COLO668 (cell line): Measurements from ENCODE around the gene SOX18.
A peak's percentile ranks its signal among the peaks of the same experiment; 100 is the strongest.
"Not testable (repeated sequence)": the region's sequence is repeated elsewhere in the genome, so short reads cannot be mapped to it uniquely, and the experiment has no call there.

Source experiments
- DNase-seq: peaks from one replicate; lab custom pipeline; 2025; ENCODE audit not compliant: unreplicated experiment; lab: John Stamatoyannopoulos, UW

The SOX18 gene

DNA sequence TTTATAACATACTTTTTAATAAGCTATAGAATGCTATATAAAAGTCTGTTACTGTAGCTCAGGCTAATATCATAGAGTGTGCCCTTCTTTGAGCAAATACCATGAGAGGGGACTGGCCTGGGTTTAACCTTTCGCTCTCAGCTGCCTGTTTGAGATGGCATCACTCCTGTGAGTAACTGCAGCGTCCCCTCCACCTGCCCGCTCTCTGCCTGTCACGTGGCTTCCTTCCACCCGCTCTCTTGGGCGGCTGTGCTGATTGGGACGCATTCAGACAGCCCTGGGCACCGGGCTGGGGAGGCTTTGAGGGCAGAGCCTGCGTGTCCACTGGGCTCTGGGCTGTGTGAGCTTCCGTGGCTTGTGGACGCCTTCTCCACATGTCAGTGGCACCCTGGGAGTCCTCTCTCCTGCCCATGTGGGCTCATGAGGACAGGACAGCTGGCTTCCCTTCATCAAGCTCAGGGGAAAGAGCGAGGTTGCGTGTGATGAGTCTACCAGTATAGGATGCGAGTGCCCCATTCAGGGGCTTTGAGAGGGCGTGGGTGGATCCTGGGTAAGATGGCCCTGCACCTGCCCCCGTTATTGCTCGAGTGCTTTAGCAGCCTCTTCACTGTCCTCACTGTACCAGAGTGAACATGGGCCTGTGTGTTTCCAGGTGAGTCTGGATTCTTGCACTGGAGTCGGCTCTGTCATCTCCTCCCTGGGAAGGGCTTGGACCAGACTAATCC is 24.2 kb downstream of the SOX18 start:
- no peak for DNase-seq

DNA sequence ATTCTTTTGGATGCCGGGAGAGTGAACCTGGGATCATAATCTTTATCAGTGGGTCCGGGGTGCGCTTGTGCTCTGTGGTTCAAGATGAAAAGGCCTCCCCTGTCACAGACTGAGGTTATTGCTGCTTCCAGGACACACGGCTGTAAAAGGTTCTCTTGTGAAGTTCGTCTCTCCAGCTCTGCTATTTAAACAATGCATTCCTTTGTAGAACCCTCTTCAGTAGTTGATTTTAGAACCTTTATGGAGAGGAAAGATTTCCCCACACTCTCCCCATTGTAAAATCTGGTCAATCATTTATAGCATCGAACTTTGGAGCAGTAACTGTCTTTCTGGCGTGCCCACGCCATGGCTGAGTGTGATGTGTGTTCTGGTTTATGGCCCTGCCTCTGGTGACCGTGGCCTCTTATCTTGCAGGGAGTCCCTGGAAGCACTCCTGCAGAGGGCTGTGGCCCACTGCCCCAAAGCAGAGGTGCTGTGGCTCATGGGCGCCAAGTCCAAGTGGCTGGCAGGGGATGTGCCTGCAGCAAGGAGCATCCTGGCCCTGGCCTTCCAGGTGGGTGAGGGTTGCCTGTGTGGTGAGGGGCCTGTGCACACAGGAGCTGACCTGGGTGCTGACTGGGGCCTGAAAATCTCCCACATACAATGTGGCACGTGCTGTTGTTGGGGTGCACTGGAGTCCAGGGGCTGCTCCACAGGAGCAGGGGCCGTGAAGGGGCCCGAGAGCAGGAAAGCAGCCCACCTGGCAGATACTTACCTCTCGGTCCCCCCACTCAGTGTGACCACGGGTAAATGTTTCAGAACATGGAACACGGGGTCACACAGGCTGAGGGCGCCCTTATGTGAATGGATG is 25.1 kb downstream of the SOX18 start:
- DNase-seq: no peak

DNA sequence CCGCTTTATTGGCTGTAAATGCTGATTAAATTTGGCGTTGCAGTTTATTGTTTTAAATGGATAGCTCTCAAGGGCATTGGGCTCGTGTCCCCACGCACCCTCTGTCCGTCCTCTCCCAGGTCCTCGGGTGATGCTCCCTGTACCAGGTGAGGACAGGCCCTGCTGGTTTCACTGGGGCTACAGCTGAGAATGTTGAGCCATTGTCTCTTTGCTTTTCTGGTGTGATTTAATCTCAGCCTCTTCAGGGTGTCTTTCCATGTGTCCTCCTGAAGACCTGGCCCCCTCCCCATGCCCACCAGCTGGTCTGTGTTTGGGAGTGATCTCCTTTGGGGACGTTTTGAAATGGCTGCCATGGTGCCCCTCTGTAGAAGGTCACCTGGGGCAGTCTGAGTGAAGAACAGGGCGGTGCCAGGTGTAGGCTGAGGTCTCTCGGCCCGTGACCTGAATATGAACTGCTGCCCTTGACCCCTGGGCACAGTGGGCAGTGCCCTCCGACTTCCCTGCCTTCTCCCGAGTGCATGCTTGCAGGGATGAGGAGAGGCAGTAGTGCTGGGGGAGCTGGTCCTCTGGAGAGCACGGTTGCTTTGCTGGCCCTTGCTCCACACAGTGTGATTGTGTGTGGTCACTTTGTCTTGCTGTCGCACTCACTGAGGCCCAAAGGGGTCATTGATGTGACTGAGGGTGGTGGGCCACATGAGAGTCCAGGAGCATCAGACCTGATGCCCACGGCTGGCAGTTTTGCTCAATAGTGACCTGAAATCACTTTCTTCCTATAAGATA is 25.9 kb downstream of the SOX18 start:
- DNase-seq: no peak

DNA sequence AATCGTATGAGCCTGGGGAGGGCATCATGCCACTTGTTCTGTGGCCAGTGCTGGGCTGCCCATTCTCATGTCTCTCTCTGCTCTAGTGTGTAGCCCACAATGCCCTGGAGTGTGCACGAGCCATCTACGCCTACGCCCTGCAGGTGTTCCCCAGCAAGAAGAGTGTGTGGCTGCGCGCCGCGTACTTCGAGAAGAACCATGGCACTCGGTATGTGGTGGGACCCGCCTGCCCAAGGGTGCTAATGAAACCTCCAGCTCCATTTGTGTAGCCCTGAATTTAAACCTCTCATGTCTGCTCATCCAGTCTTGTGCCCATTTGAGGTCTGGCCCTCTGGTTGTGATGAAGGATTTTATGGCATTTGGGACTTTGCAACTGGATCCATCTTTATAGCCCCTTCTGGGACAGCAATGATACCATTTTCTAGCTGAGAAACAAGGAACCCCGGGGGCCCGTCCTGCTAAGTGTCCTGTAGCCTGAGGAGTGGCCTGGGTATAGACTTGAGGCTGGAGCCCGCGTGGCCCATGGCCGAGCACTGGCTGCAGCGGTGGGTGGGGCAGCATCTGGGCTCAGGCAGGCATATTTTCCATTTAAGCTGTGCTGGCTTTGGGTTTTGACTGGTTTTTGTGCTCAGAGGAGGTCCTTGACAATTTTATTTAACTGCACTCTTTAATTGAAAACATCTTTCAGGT is 26.6 kb downstream of the SOX18 start:
- no peak for DNase-seq

DNA sequence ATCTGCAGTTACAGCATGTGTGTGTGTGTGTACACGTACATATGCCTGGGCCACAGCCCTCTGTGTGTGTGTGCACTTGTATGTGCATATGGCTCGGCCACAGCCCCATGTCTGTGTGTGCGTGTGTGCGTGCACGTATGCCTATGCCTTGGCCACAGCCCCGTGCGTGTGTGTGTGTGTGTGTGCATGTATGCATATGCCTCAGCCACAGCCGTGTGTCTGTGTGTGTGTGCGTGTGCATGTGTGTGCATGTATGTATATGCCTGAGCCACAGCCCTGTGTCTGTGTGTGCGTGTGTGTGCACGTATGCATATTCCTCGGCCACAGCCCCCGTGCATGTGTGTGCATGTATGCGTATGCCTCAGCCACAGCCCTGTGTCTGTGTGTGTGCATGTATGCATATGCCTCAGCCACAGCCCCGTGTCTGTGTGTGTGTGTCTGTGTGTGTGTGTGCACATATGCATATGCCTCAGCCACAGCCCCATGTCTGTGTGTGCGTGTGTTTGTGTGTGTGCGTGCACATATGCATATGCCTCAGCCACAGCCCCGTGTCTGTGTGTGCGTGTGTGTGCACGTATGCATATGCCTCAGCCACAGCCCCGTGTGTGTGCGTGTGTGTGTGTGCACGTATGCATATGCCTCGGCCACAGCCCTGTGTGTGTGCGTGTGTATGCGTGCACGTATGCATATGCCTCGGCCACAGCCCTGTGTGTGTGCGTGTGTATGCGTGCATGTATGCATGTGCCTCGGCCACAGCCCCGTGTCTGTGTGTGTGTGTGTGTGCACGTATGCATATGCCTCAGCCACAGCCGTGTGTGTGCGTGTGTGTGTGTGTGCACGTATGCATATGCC is 28.1 kb downstream of the SOX18 start:
- DNase-seq: no peak

DNA sequence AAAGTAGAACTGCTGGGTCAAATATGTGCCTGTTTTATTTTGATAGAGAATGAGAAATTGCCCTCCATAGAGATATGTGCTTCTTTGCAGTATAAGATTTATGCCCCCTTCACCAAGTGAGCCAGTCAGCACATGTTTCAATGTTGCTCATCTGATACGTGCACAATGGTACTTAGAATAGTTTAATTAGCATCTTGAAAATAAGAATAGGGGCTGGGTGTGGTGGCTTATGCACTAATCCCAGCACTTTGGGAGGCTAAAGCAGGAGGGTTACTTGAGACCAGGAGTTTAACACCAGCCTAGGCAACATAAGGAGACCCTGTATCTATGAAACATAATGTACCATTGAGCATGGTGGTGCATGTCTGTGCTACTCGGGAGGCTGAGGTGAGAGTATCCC is 33.8 kb downstream of the SOX18 start:
- DNase-seq: no peak

DNA sequence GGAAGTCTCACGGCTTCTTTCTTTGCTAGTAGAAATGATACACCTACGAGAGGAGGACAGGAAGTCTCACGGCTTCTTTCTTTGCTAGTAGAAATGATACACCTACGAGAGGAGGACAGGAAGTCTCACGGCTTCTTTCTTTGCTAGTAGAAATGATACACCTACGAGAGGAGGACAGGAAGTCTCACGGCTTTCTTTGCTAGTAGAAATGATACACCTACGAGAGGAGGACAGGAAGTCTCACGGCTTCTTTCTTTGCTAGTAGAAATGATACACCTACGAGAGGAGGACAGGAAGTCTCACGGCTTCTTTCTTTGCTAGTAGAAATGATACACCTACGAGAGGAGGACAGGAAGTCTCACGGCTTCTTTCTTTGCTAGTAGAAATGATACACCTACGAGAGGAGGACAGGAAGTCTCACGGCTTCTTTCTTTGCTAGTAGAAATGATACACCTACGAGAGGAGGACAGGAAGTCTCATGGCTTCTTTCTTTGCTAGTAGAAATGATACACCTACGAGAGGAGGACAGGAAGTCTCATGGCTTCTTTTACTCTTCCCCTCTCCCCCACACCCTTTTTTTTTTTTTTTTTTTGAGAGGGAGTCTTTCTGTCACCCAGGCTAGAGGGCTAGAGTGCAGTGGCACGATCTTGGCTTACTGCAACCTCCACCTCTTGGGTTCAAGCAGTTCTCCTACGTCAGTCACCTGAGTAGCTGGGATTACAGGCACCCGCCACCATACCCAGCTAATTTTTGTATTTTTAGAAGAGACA is 36.9 kb downstream of the SOX18 start:
- not testable (repeated sequence) for DNase-seq

DNA sequence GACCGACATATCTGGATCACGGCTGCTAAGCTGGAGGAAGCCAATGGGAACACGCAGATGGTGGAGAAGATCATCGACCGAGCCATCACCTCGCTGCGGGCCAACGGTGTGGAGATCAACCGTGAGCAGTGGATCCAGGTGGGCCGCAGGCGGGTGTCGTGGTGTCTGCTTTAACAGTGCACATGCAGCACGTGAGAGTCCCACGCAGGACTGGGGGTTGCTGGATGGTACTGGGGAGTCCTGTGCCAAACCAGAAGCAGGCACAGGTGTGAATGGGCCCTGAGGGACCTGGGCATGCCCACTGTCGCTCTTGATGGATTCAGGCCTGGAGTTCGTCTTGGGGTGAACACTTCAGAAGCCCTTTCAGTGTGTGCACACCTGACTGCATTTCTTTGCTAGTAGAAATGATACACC is 38.1 kb downstream of the SOX18 start:
- DNase-seq: no peak

DNA sequence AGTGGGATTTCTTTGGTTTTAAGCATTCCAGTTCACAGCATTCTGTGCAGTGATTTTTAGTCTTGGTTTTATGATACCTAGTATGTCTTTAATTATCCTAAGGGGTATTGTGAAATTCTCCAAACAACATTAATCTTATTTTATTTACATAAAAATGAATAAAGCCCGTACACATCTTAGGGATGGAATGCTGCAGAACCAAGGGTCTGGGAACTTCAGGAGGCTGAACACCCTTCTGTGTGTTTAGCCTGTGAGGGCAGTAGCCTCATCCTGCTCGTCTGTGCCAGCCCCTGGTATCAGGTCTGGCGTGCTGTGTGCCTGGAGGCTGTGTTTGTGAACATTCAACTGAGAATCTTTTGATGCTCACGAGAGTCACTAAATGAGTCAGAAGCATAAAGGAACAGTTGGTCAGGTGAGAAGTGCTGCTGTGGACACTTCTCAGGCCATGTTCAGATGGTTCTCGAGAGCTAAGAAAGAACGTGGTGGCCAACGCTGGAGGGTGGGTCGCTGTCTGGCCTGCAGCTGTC is 38.7 kb downstream of the SOX18 start:
- DNase-seq: no peak

DNA sequence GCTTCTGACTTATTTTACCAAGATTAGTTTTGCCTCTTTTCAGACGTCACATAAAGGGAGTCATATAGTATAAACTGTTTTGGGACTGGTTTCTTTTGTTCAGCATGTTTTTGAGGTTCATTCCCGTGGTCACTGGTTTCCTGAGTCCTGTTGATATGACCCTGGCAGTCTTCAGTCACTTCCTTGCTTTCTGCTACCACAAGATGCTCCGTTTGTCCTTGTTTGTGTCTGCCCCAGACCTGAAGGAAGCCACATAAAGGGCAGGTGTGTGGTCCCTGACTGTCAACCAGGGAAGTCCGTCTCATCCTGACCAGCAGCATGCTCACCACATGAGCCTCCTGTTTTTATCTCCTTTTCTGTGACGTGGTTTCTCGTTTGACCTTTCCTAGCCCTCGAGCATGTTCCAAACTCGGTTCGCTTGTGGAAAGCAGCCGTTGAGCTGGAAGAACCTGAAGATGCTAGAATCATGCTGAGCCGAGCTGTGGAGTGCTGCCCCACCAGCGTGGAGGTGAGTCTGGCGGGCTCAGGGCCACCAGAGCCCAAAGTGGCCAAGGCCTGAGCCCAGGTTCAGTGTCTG is 39.5 kb downstream of the SOX18 start:
- DNase-seq: no peak

DNA sequence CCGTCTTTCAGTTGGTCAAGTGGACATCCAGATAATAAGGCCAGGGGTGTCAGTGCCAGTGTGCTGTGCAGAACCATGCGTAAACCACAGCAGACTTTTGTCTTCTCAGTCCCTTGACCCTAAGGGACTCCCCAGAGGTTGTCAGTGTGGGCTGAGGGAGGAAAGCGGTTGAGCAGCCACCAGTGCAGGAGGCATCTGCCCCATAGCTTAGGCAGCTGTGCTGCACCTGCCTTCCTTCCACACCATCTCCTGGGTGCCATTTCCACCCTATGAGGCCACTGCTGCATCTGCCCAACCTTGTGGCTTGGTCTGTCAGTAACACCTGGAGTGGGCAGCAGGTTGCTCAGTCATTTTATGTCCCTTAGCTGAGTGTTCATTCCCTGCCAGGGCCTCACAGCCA is 42.5 kb downstream of the SOX18 start:
- peak; percentile 36 for DNase-seq

DNA sequence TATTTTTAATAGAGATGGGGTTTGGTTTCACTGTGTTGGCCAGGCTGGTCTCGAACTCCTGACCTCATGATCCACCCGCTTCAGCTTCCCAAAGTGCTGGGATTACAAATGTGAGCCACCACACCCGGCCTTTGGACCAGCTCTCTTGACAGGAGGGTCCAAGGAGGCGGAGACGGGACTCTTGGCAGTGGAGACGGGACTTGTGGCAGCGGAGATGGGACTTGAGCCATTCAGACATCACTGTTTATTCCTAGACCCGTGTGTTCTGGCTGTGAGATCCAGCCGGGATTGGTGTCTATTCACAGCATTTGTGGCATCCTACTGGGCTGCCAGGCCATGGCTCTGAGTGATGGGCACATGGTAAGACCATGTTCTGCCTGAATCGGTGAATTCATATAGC is 42.9 kb downstream of the SOX18 start:
- DNase-seq: no peak

DNA sequence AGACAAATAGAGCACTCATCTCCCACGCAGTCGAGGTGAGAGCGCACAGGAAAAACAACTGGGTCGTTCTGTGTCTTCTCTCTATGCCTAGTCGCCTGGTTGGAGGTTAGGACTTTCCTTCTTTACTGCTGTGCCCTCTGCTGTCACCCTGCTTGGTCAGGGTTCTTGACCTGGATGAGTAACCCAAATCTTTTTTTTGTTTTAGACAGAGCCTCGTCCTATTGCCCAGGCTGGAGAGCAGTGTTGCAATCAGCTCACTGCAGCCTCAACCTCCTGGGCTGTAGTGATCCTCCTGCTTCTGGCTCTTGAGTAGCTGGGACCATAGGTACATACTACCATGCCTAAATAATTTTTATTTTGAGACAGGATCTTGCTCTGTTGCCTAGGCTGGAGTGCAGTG is 44.0 kb downstream of the SOX18 start:
- no peak for DNase-seq

DNA sequence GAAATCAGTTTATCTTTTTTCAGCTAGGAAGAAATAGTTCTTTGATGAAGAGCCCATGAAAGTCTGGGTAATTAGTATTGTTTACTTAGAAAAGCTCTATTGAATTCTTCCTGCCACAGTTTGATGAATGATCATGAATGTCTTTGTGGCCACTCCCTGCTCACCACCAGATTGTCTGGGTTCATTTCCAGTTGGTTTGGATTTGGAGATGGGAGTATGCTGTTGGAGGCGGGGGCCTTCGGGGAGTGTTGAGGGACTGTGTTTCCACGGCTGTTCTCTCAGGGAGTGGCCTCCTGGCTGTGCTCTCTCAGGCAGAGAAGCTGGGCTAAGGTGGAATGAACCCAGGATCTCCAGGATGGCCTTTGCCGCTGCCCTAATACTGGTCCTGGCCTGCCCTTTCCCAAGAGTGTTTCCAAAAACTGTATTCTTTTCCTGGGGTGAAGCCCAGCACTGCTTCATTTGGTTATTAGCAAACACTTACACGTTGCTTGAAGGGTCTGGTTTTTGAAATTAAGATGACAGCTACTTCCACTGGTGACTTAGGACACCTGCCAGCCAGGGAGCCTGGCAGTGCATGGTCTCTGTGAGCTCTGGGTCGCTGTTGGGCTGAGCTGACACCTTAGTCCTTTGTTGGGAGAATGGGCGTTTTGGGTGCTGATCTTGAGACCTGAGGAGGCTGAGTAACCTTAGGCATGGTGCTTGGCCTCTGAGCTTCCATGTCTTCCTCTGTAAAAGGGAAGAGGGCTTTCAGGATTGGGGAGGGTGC is 45.3 kb downstream of the SOX18 start:
- no peak for DNase-seq

DNA sequence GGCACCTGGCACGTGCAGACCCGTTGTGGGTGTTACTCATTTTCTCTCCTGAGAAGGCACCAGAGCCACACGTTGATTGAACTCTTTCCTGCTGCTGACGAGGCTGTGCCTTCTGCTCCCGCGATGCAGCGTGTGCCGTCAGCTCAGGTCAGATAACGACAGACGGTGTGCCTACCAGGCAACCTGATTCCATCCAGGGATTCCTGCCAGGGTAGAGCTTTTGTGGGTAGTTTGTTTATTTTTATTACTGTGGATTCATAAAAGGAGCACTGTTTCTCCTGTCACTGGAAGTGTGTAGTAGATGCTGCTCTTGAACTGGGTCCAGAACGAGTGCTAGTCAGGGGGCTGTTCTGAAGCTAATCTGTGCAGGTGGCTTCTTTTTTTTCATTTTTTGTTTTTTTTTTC is 47.8 kb downstream of the SOX18 start:
- DNase-seq: peak; percentile 13

DNA sequence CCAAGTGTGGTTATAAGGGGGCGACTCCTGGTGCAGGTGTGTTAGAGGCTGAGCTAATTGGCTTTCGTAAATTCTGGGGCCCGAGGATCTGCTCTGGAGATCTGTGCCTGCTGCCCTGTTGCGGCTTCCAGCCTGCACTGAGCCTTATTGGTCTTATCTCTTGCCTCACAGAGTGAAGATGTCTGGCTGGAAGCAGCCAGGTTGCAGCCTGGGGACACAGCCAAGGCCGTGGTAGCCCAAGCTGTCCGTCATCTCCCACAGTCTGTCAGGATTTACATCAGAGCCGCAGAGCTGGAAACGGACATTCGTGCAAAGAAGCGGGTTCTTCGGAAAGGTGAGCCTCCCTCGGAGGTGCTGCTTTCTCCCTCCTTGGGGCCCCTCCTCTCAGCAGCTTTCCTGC is 48.5 kb downstream of the SOX18 start:
- DNase-seq: no peak
